NOMO-1 (cell line): Measurements from ENCODE around the gene HEXIM1.
A peak's percentile ranks its signal among the peaks of the same experiment; 100 is the strongest.

Experiments
- DNase-seq, 2 experiments: peaks; one replicate each; lab custom pipeline; 2025; ENCODE audit not compliant: unreplicated experiment in 2 of 2; lab: John Stamatoyannopoulos, UW

HEXIM1 gene

DNA sequence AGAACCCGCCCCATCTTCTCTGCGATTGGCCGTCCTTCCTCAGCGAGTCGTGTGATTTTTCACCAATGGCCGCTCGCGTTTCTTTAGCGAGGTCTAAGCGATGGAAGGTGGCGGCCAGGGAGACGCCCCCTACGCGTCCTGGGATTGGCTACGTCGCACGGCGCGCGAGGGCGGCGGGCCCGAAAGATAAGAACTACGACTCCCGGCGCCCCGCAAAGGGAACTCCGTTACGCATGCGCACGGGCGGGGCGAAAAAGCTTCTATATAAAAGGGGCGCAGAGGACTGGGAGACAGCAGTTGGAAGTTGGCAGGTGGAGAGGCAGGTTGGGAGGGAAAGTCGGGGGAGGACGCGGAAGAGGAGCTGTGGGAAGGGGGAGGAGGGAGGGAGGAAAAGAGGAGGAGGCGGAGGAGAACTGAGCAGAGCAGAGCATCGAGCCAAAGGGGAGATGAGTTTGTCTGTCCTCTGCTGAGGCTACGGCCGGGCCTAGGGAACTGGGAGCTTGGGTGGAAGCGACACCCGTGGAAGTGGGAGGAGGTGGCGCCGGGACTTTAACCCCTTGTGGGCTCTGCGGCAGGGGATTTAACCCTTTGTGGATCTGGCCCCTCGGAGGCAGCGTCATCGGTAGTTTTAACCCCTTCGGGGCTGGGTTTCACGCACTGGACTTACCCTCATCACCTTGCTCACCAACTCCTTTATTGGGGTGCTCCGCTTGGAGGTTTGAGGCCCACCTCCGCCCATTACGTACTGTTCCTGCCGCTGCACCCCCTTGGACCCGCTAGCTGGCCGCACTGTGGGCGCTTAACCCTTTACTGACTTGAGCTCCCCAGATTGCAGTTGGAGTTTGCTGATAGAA lies at the start of gene HEXIM1:
TSS of gene HEXIM1 (plus strand) at position 293 of the 854 bp plus-strand sequence. CDS start 716 bp downstream, outside the sequence.
- DNase-seq, result peak; percentile 99

DNA sequence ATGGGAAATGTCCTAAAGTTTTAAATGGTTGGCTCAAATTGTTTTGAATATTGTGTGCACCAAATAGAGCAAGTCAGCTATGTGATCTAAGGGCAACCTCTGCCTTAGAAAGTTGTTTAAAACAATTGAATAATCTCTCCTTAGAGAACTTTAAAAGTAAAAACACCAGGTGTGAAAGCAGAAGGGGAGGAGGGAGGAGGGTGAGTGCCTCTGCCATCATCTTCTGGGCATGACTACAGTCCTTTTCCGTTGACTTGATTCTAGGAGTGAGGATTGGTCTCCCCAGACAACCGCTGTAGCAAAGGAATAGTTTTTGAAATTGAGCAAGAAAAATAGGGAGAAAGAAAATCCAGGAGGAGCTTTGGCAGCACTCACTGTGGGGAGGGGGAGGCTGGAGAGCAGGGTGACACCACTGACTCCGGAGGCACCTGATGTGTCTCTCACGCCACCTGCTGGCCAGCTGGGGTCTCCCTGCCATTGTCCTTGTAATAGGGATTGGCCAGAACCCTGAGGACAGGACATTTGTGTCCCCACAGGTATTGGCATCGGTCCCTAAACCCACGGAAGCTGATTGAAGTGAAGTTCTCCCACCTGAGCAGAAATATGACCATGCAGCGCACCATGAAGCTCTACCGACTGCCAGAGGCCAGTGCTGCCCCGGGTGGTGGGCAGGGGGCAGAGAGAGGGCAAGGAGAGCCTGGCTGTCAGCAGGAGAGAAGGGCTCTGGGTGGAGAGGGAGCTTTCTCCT lies 49.2 kb upstream of the HEXIM1 start:
- peak; percentile 24 to 51 for DNase-seq

DNA sequence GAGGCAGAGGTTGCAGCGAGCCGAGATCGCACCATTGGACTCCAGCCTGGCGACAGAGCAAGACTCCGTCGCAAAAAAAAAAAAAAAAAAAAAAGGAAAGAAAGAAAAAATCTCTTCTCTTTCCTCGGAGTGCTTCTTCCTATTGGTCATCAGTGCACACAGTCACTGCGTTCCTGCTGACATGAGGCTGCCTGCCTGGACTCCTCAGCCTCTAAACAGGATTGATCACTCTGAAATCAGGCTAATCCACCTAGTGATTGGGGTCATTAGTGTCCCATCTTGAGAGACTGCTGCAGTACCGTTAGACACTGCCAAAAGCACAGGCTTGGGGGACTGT lies 46.8 kb upstream of the HEXIM1 start:
- no peak for DNase-seq

GRCh38 chr17:45101883-45102811 lies 46.1 kb upstream of the HEXIM1 start:
- DNase-seq, result no peak

- DNase-seq, result no peak
Observed at GRCh38 chr17:45102856-45103255, 45.4 kb upstream of the HEXIM1 start.

DNA sequence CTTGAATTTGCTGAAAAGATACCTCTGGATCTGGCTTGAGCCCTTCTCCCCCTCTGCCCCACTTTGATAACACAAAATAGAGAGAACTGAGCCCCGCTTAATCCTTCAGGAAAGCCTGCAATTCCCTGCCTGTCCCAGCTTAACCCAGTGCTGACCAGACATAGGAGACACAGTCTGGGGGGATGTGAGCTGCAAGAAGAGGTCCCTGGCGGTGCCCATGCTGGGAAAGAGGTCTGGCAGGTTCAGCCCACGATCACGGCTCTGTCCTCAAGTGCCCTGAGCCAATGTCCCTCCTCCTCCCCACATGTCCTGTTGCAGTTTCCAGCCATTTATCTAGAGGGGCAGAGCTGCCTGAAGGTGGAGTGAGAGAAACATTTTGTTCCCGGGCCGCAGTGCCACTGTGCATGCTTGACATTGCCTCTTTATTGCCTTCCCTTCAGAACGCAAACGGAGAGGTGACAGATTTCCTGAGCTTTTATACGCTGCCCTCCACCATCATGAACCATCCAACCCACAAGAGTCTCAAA lies 44.9 kb upstream of the HEXIM1 start:
- DNase-seq, result no peak

GRCh38 chr17:45104029-45104428 lies 44.2 kb upstream of the HEXIM1 start:
- DNase-seq, result no peak

- DNase-seq, result no peak
Observed at GRCh38 chr17:45104497-45104896, 43.8 kb upstream of the HEXIM1 start.

DNA sequence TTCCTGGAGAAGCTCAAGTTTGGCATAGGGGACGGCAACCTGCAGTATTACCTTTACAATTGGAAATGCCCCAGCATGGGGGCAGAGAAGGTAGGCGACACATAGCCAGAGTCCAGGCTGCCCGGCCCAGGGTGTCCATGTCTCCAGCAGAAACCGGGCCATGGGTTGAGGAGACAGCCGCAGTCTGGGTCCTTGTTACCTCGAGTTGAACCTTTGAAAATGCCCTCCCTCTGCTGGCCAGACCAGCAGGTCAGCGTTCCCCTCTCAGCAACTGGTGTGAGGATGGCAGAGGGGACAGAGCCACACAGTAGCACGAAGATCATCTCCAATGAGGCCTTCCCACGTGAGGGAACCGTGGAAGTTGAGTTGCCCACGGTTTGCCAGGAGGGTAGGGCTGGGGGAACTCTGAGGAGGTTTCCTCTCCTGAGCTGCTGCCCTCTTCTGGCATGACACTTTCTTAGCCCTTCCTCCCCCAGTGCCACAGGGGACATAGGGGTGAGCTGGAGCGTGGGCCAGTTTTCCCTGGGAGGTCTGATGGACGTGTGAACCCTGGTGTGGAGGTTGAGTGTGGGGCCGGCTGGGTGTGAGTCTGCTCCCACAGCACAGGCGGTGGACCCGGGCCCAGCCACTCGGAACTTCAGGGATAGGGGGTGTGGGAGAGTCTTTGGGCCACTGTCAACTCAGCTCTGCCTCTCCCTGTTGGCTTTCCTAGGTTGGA lies 43.2 kb upstream of the HEXIM1 start:
- no peak for DNase-seq

DNA sequence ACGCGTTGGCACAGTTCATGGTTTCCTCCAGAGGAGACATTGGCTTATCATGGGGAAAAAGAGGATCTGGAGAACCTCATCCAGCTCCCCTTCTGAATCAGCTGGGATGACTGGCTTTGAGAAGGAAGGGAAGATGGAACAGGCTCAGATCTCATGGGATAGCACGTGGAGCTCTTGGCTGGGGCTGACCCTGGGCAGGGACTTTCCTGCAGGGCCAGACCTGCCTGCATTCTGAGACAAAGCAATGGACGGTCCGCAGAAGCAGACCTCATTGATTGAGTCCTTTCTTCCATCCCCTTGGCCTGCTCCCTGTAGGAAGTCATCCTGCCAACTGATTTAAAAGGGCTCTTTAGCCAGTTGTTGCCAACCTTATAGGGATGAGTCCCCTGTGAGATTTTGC lies 42.2 kb upstream of the HEXIM1 start:
- no peak for DNase-seq

GRCh38 chr17:45106582-45106981 lies 41.7 kb upstream of the HEXIM1 start:
- no peak for DNase-seq

- DNase-seq, result no peak
Observed at GRCh38 chr17:45107293-45108010, 40.8 kb upstream of the HEXIM1 start.

DNA sequence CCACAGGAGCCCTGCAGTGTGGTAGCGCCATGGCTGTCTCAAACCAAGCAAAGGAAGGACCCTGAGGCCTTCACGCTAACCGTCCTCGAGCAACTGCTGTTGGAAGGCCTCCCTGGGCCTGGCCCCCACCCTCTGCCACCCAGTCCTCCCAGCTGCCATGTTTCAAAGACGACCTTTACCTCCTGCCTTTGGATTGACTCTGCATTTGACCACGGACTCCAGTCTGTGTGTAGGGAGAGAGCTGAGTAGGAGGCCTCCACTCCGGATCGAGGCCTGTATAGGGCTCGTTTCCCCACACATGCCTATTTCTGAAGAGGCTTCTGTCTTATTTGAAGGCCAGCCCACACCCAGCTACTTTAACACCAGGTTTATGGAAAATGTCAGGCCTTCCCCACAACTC lies 40.2 kb upstream of the HEXIM1 start:
- DNase-seq, result no peak

- no peak for DNase-seq
Observed at GRCh38 chr17:45108595-45109521, 39.4 kb upstream of the HEXIM1 start.

- no peak for DNase-seq
Observed at GRCh38 chr17:45110676-45111611, 37.3 kb upstream of the HEXIM1 start.

DNA sequence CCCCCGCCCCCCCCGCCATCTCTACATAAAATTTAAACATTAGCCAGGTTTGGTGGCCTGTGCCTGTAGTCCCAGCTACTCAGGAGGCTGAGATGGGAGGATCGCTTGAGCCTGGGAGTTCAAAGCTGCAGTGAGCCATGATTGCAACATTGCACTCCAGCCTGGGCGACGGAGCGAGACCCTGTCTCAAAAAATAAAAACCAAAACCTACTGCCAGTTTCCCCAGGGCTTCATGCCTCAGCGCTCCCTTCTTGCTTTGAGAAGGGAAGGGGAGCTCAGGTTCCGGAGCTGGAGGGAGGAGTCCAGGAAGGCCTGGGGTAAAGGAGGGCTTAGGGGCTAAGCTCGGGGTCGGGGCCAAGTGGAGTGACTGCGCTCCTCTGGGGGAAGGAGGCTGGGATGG lies 36.4 kb upstream of the HEXIM1 start:
- no peak for DNase-seq
